A549 (cell line): ENCODE measurements around the gene KIR2DL3. TPM values are rescaled to one million over a fixed set of nuclear protein-coding genes. Genes with fewer than 3 reads are reported as not detected.

Experiments used
- ATAC-seq, 2 experiments: fragments of 200-7000 bp in 1 of 2; fragments of >200 bp in 1 of 2; cut with Nextera tagmentation in 1 of 2; cut with Tn5 transposase in 1 of 2; 3 replicates each; pipeline versions ENCODE4 v1.8.0 to v1.9.1; 2018 to 2020; ENCODE audit warnings: mild to moderate bottlenecking in 1 of 2, moderate library complexity in 1 of 2
- CTCF ChIA-PET: fragments of 300-600 bp; sonication (Branson Sonifier 250); formaldehyde crosslinking; extraction: SDS; loops from one replicate; lab custom pipeline; 2021; ENCODE audit warnings: antibody characterized with exemption, inconsistent platforms; lab: Yijun Ruan, JAX
- POLR2A ChIA-PET: fragments of 350-600 bp; formaldehyde crosslinking; extraction: SDS; loops from one replicate; lab custom pipeline; 2021; ENCODE audit warnings: antibody characterized with exemption, inconsistent platforms; lab: Yijun Ruan, JAX
- DNase-seq, 2 experiments: peaks; one replicate each; pipeline versions ENCODE4 v3.0.0 to v3.0.0-alpha.2; 2011 to 2016; ENCODE audit warnings: low read depth in 1 of 2, low spot score in 1 of 2
- FAIRE-seq: peaks from 2 replicates; lab custom pipeline; 2011; peaks lifted over from hg19 to GRCh38; lab: Jason Lieb, UNC
- H3K27ac ChIP-seq, 2 experiments: fragments of >200 bp; sonication (Bioruptor Twin); formaldehyde crosslinking; 3 replicates each; pipeline ENCODE4 v1.5.1; 2016 to 2017
- H3K4me1 ChIP-seq: fragments of >200 bp; sonication (Bioruptor Twin); formaldehyde crosslinking; 3 replicates; pipeline ENCODE4 v1.6.1; 2016
- H3K4me2 ChIP-seq: fragments of >200 bp; sonication (Bioruptor Twin); formaldehyde crosslinking; 3 replicates; pipeline ENCODE4 v1.6.1; 2016
- H3K4me3 ChIP-seq: fragments of >200 bp; sonication (Bioruptor Twin); formaldehyde crosslinking; 3 replicates; pipeline ENCODE4 v1.5.1; 2016
- H3K9me3 ChIP-seq: fragments of >200 bp; sonication (Bioruptor Twin); formaldehyde crosslinking; 3 replicates; pipeline ENCODE4 v1.6.1; 2016
- ATOH8 ChIP-seq: fragments of 250-450 bp; sonication (Bioruptor Pico); IDR thresholded peaks from 2 replicates; pipeline ENCODE4 v1.5.0; 2020; ENCODE audit warnings: low read depth, mild to moderate bottlenecking, moderate library complexity
- BHLHE40 ChIP-seq: IDR thresholded peaks from 2 replicates; pipeline ENCODE4 v1.6.1; 2012; ENCODE audit warnings: low read depth, low read length, inconsistent platforms
- CBX2 ChIP-seq: fragments of 200-600 bp; sonication (generic); IDR thresholded peaks from 2 replicates; pipeline ENCODE4 v1.6.1; 2016; ENCODE audit warnings: low read depth, mild to moderate bottlenecking, borderline replicate concordance
- CBX8 ChIP-seq: fragments of 200-600 bp; sonication (generic); IDR thresholded peaks from 2 replicates; pipeline ENCODE4 v1.6.1; 2016
- E2F6 ChIP-seq: IDR thresholded peaks from 2 replicates; pipeline ENCODE4 v1.6.1; 2012; ENCODE audit warnings: low read depth, borderline replicate concordance
- FOSL2 ChIP-seq, 2 experiments: fragments of 450-650 bp in 1 of 2; fragments of >200 bp in 1 of 2; sonication (Bioruptor Twin) in 1 of 2; formaldehyde crosslinking; IDR thresholded peaks; 2 replicates each; pipeline versions ENCODE4 v1.5.0 to v1.6.1; 2016 to 2020; ENCODE audit warnings: mild to moderate bottlenecking in 1 of 2, moderate library complexity in 1 of 2
- GATA3 ChIP-seq: IDR thresholded peaks from 2 replicates; pipeline ENCODE4 v1.6.1; 2012; ENCODE audit warnings: borderline replicate concordance
- HDAC2 ChIP-seq: fragments of 200-600 bp; sonication (generic); IDR thresholded peaks from 2 replicates; pipeline ENCODE4 v1.6.1; 2016
- HES2 ChIP-seq: fragments of >200 bp; sonication (Bioruptor Twin); formaldehyde crosslinking; IDR thresholded peaks from 2 replicates; pipeline ENCODE4 v1.6.1; 2016
- HOXA7 ChIP-seq: fragments of 250-450 bp; sonication (Bioruptor Pico); IDR thresholded peaks from 2 replicates; pipeline ENCODE4 v1.5.0; 2020; ENCODE audit warnings: mild to moderate bottlenecking, moderate library complexity
- HOXB13 ChIP-seq: fragments of 250-450 bp; sonication (Bioruptor Pico); IDR thresholded peaks from 2 replicates; pipeline ENCODE4 v1.5.0; 2020; ENCODE audit warnings: low read depth, mild to moderate bottlenecking, moderate library complexity
- HOXB5 ChIP-seq: fragments of 250-450 bp; sonication (Bioruptor Pico); IDR thresholded peaks from 2 replicates; pipeline ENCODE4 v1.5.0; 2020; ENCODE audit warnings: mild to moderate bottlenecking, moderate library complexity
- KDM1A ChIP-seq: fragments of 200-600 bp; sonication (generic); IDR thresholded peaks from 2 replicates; pipeline ENCODE4 v1.6.1; 2016; ENCODE audit warnings: low read depth, mild to moderate bottlenecking
- KDM5A ChIP-seq: fragments of 200-600 bp; sonication (generic); IDR thresholded peaks from 2 replicates; pipeline ENCODE4 v1.6.1; 2016; ENCODE audit warnings: antibody characterized with exemption, mild to moderate bottlenecking
- MAFK ChIP-seq: fragments of 450-650 bp; IDR thresholded peaks from 2 replicates; pipeline ENCODE4 v1.6.1; 2014; ENCODE audit not compliant: partially characterized antibody
- NPAS2 ChIP-seq: fragments of 250-450 bp; sonication (Bioruptor Pico); IDR thresholded peaks from 2 replicates; pipeline ENCODE4 v1.8.0; 2022; ENCODE audit warnings: mild to moderate bottlenecking, moderate library complexity, borderline replicate concordance
- PHF8 ChIP-seq: fragments of 200-600 bp; sonication (generic); IDR thresholded peaks from 2 replicates; pipeline ENCODE4 v1.6.1; 2016; ENCODE audit warnings: low read depth, mild to moderate bottlenecking, antibody characterized with exemption, moderate library complexity, borderline replicate concordance
- POLR2AphosphoS2 ChIP-seq: conservative IDR thresholded peaks from 2 replicates; pipeline ENCODE4 v1.6.1; 2012; ENCODE audit warnings: low read length, improper control_type of control experiment, inconsistent platforms
- RARB ChIP-seq: fragments of 250-450 bp; sonication (Bioruptor Pico); IDR thresholded peaks from 2 replicates; pipeline ENCODE4 v1.8.0; 2021; ENCODE audit warnings: mild to moderate bottlenecking, moderate library complexity
- REST ChIP-seq: fragments of 200-600 bp; sonication (generic); IDR thresholded peaks from 2 replicates; pipeline ENCODE4 v1.6.1; 2016; ENCODE audit warnings: antibody characterized with exemption, mild to moderate bottlenecking, moderate library complexity
- SREBF2 ChIP-seq: fragments of 450-650 bp; IDR thresholded peaks from 2 replicates; pipeline ENCODE4 v1.6.1; 2014; ENCODE audit warnings: mild to moderate bottlenecking, moderate library complexity
- ZNF302 ChIP-seq: fragments of 250-450 bp; sonication (Bioruptor Pico); IDR thresholded peaks from 2 replicates; pipeline ENCODE4 v1.9.0; 2021; ENCODE audit warnings: inconsistent platforms, mild to moderate bottlenecking, moderate library complexity
- ZSCAN20 ChIP-seq: fragments of 250-450 bp; sonication (Bioruptor Pico); IDR thresholded peaks from 2 replicates; pipeline ENCODE4 v1.8.0; 2022; ENCODE audit warnings: mild to moderate bottlenecking, moderate library complexity
- WGBS: methylation state at CpG from one replicate; pipeline ENCODE4 v1.1.6; 2017; ENCODE audit errors: missing lambda C conversion rate; 5-methylcytosine and 5-hydroxymethylcytosine counted together
- polyA plus RNA-seq, 4 experiments: library from polyadenylated mRNA; depleted of rRNA in 3 of 4; stranded (reverse); fragments of >200 nt; fragmentation: RNase III in 1 of 4; extraction: RNeasy Plus Mini Kit Qiagen cat#74134 plus additional on column Dnase treatment in 1 of 4; gene quantifications; 2 replicates in 3 of 4; 3 replicates in 1 of 4; pipeline ENCODE4 v1.2.3, GENCODE V29; 2011 to 2017
- TF ChIP-seq, protein P1 (sequence below): fragments of 150-350 bp; IDR thresholded peaks from 2 replicates; pipeline ENCODE4 v1.6.1; 2014; ENCODE audit warnings: low read depth, mild to moderate bottlenecking, low read length
- TF ChIP-seq, protein P2 (sequence below): fragments of 250-450 bp; sonication (Bioruptor Pico); IDR thresholded peaks from 2 replicates; pipeline ENCODE4 v1.5.0; 2021; ENCODE audit warnings: mild to moderate bottlenecking, moderate library complexity, borderline replicate concordance
- TF ChIP-seq, protein P3 (sequence below): fragments of >200 bp; sonication (Bioruptor Twin); formaldehyde crosslinking; IDR thresholded peaks from 3 replicates; pipeline ENCODE4 v1.6.1; 2016

The KIR2DL3 gene
- polyA plus RNA-seq, 2 of the 4 experiments (the other 2 are of a cell fraction): not detected

GRCh38 chr19:54727562-54727961, 10.8 kb upstream of the KIR2DL3 start:
- H3K4me2 ChIP-seq: no peak overlapping the region
- POLR2A ChIA-PET: no interaction called here
- no peak overlapping the region for H3K4me3 ChIP-seq
- WGBS: 7% methylated on average over 9 of the region's 10 CpGs
- CTCF ChIA-PET: no interaction called here
- H3K9me3 ChIP-seq: peaks cover 8% of the 10 kb centered on the region; the same call in 2 of the 3 replicates
- no peaks in the 10 kb centered on the region for H3K4me1 ChIP-seq
- no peak overlapping the region for H3K27ac ChIP-seq
- no peak for ATAC-seq
- no peak for FAIRE-seq
- no peak for TF ChIP-seq KDM1A
- no peak for TF ChIP-seq GATA3
- TF ChIP-seq HOXB5 (CRISPR knock-in tag): no peak
- no peak for TF ChIP-seq KDM5A
- TF ChIP-seq ZNF302 (CRISPR knock-in tag): no peak
- no peak for TF ChIP-seq BHLHE40
- no peak for TF ChIP-seq E2F6
- TF ChIP-seq NPAS2 (CRISPR knock-in tag): no peak
- TF ChIP-seq REST: no peak
- TF ChIP-seq CBX2: no peak
- TF ChIP-seq, protein P1, sequence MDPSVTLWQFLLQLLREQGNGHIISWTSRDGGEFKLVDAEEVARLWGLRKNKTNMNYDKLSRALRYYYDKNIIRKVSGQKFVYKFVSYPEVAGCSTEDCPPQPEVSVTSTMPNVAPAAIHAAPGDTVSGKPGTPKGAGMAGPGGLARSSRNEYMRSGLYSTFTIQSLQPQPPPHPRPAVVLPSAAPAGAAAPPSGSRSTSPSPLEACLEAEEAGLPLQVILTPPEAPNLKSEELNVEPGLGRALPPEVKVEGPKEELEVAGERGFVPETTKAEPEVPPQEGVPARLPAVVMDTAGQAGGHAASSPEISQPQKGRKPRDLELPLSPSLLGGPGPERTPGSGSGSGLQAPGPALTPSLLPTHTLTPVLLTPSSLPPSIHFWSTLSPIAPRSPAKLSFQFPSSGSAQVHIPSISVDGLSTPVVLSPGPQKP: no peak
- TF ChIP-seq, protein P2, sequence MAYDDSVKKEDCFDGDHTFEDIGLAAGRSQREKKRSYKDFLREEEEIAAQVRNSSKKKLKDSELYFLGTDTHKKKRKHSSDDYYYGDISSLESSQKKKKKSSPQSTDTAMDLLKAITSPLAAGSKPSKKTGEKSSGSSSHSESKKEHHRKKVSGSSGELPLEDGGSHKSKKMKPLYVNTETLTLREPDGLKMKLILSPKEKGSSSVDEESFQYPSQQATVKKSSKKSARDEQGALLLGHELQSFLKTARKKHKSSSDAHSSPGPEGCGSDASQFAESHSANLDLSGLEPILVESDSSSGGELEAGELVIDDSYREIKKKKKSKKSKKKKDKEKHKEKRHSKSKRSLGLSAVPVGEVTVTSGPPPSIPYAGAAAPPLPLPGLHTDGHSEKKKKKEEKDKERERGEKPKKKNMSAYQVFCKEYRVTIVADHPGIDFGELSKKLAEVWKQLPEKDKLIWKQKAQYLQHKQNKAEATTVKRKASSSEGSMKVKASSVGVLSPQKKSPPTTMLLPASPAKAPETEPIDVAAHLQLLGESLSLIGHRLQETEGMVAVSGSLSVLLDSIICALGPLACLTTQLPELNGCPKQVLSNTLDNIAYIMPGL (CRISPR knock-in tag): no peak
- TF ChIP-seq FOSL2 (IDR thresholded peaks at IDR 0.05): no peak
- no peak for TF ChIP-seq FOSL2 (CRISPR knock-in tag; IDR thresholded peaks at IDR 0.05)
- no peak for TF ChIP-seq HOXA7 (CRISPR knock-in tag)
- no peak for TF ChIP-seq PHF8
- no peak for TF ChIP-seq CBX8
- no peak for TF ChIP-seq RARB
- no peak for TF ChIP-seq POLR2AphosphoS2
- no peak for TF ChIP-seq SREBF2
- no peak for TF ChIP-seq HOXB13
- DNase-seq: no peak

DNA sequence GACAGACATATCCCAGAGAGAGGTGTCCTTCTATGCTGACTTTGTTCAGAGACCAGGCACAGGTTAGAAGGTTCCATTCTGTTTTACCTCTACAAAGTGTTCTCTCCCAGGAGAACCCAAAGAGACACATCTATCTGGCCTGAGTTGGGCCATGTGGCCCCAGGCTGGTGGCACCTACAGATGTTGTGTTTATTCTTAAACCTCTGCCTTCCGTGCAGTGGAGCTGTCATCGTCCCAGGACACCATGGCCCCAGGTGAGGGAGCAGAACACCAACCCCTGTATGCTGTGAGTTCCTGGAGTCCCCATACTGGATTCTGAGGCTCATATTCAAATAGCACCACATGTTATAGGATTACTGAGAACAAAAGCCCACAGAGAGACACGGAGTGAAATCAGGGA, 10.1 kb upstream of the KIR2DL3 start:
- no peak for FAIRE-seq
- Histone ChIP-seq H3K4me1 (no peaks in the 10 kb centered on the region), H3K27ac (no peak overlapping the region), H3K4me2 (no peak overlapping the region), H3K4me3 (no peak overlapping the region), H3K9me3 (peaks cover 4% of the 10 kb centered on the region; the same call in 2 of the 3 replicates)
- ChIA-PET POLR2A (no interaction called here), CTCF (no interaction called here)
- WGBS: 2% methylated on average over 3 of the region's 3 CpGs
- ATAC-seq: no peak
- DNase-seq: no peak
- TF ChIP-seq ATOH8 (CRISPR knock-in tag) (no peak), CBX2 (no peak), ZSCAN20 (no peak), KDM5A (no peak), HDAC2 (no peak), HOXA7 (CRISPR knock-in tag) (no peak), HES2 (no peak), MAFK (no peak)
- TF ChIP-seq, protein P3, sequence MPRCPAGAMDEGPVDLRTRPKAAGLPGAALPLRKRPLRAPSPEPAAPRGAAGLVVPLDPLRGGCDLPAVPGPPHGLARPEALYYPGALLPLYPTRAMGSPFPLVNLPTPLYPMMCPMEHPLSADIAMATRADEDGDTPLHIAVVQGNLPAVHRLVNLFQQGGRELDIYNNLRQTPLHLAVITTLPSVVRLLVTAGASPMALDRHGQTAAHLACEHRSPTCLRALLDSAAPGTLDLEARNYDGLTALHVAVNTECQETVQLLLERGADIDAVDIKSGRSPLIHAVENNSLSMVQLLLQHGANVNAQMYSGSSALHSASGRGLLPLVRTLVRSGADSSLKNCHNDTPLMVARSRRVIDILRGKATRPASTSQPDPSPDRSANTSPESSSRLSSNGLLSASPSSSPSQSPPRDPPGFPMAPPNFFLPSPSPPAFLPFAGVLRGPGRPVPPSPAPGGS: no peak
